Measurements from ENCODE around the gene FOXO3.

GRCh38 chr6:108650325-108650724, 89.6 kb downstream of the FOXO3 start:
- TF ChIP-seq POLR2A (IDR thresholded peaks at IDR 0.05; ENCODE audit: low read length) (no peak), GATA1 (IDR thresholded peaks at IDR 0.05; ENCODE audit: low read depth, low read length) (no peak)

Measured in erythroblast (primary cell).